HepG2 (cell line): ENCODE results near the gene RXFP3. TPM values are rescaled to one million over a fixed set of nuclear protein-coding genes. Genes with fewer than 3 reads are reported as not detected.
A peak's percentile ranks its signal among the peaks of the same experiment; 100 is the strongest.

Experiments used
- ATAC-seq: fragments of 200-7000 bp; cut with Tn5 transposase; 3 replicates; pipeline ENCODE4 v1.9.1; 2020; ENCODE audit warnings: mild to moderate bottlenecking, moderate library complexity
- BruUV-seq: library from RNA; stranded (reverse); fragments of 400-500 nt; replicated peaks from 2 replicates; lab custom pipeline; 2021; lab: Mats Ljungman, UMichigan
- CTCF ChIA-PET: fragments of 300-600 bp; formaldehyde crosslinking; extraction: SDS; loops from one replicate; lab custom pipeline; 2021; ENCODE audit warnings: low total read pairs, inconsistent platforms, low intra/inter-chr PET ratio; lab: Yijun Ruan, JAX
- POLR2A ChIA-PET: fragments of 350-600 bp; sonication (Branson Sonifier 250); formaldehyde crosslinking; loops from one replicate; lab custom pipeline; 2020; ENCODE audit warnings: antibody characterized with exemption, inconsistent platforms; lab: Yijun Ruan, JAX
- DNase-seq: peaks from one replicate; pipeline ENCODE4 v3.0.0-alpha.2; 2015; ENCODE audit warnings: low spot score
- FAIRE-seq: peaks from 3 replicates; lab custom pipeline; 2011; peaks lifted over from hg19 to GRCh38; lab: Jason Lieb, UNC
- H2AFZ ChIP-seq: one replicate; pipeline ENCODE4 v1.6.1; 2011; ENCODE audit warnings: low read length, inconsistent platforms
- H3K27ac ChIP-seq: fragments of 300-600 bp; 3 replicates; pipeline ENCODE4 v1.8.0; 2011; ENCODE audit warnings: mixed run types, mild to moderate bottlenecking, mixed read lengths, low read length, inconsistent platforms; ENCODE audit not compliant: insufficient read depth; ENCODE audit errors: extremely low read length
- H3K27me3 ChIP-seq, 2 experiments: fragments of 200-600 bp in 1 of 2; 2 replicates in 1 of 2; 3 replicates in 1 of 2; pipeline versions ENCODE4 v1.6.0 to v1.8.0; 2011; ENCODE audit warnings: low read length in 2 of 2, mild to moderate bottlenecking in 2 of 2, moderate library complexity in 2 of 2, inconsistent platforms in 1 of 2; ENCODE audit not compliant: insufficient read depth in 2 of 2, control insufficient read depth in 1 of 2
- H3K36me3 ChIP-seq, 2 experiments: fragments of 200-600 bp in 1 of 2; replicated peaks in 1 of 2; 2 replicates in 1 of 2; 3 replicates in 1 of 2; pipeline versions ENCODE4 v1.5.1 to v1.8.0; 2011; ENCODE audit warnings: low read length in 2 of 2, inconsistent platforms in 1 of 2; ENCODE audit not compliant: insufficient read depth in 2 of 2, control insufficient read depth in 1 of 2
- H3K4me1 ChIP-seq: 2 replicates; pipeline ENCODE4 v1.5.1; 2012; ENCODE audit warnings: low read length, inconsistent platforms; ENCODE audit not compliant: insufficient read depth
- H3K4me2 ChIP-seq: 2 replicates; pipeline ENCODE4 v1.6.0; 2011; ENCODE audit warnings: low read depth, low read length, inconsistent platforms
- H3K4me3 ChIP-seq, 3 experiments: fragments of 200-600 bp in 1 of 3; sonication (generic), shearing (Covaris generic) in 1 of 3; replicated peaks in 1 of 3; 2 replicates each; pipeline ENCODE4 v1.5.1; 2011 to 2016; ENCODE audit warnings: low read length in 3 of 3, inconsistent platforms in 2 of 3, low read depth in 2 of 3, mild to moderate bottlenecking in 2 of 3, control low read depth in 1 of 3, mixed read lengths in 1 of 3; ENCODE audit not compliant: insufficient read depth in 1 of 3
- H3K79me2 ChIP-seq: one replicate; pipeline ENCODE4 v1.6.1; 2011; ENCODE audit warnings: low read length, inconsistent platforms; ENCODE audit not compliant: insufficient read depth
- H3K9ac ChIP-seq: 2 replicates; pipeline ENCODE4 v1.6.0; 2011; ENCODE audit warnings: mild to moderate bottlenecking, low read depth, low read length, inconsistent platforms; ENCODE audit not compliant: insufficient read depth
- H3K9me3 ChIP-seq: 2 replicates; pipeline ENCODE4 v1.5.1; 2012; ENCODE audit warnings: mild to moderate bottlenecking, low read length
- H4K20me1 ChIP-seq: 2 replicates; pipeline ENCODE4 v1.6.0; 2011; ENCODE audit warnings: inconsistent platforms, mild to moderate bottlenecking, low read length, moderate library complexity; ENCODE audit not compliant: insufficient read depth
- ADNP ChIP-seq: sonication (generic); formaldehyde crosslinking; IDR thresholded peaks from 2 replicates; pipeline ENCODE4 v1.4.0; 2020; ENCODE audit warnings: missing genetic modification reagents
- CERS6 ChIP-seq: sonication (generic); formaldehyde crosslinking; IDR thresholded peaks from 2 replicates; pipeline ENCODE4 v1.5.0; 2020; ENCODE audit warnings: missing genetic modification reagents
- CHD2 ChIP-seq: IDR thresholded peaks from 2 replicates; pipeline ENCODE4 v1.6.1; 2011; ENCODE audit warnings: low read depth, low read length, improper control_type of control experiment
- KDM5A ChIP-seq: fragments of 200-600 bp; sonication (generic); IDR thresholded peaks from 2 replicates; pipeline ENCODE4 v1.7.0; 2018; ENCODE audit warnings: antibody characterized with exemption, mild to moderate bottlenecking, low read length, borderline replicate concordance
- MNT ChIP-seq: fragments of 450-650 bp; IDR thresholded peaks from 2 replicates; pipeline ENCODE4 v1.6.1; 2016
- TBX2 ChIP-seq: sonication (generic); formaldehyde crosslinking; IDR thresholded peaks from 2 replicates; pipeline ENCODE4 v1.5.0; 2020; ENCODE audit warnings: missing genetic modification reagents, mild to moderate bottlenecking, borderline replicate concordance
- ZNF343 ChIP-seq: sonication (generic); formaldehyde crosslinking; IDR thresholded peaks from 2 replicates; pipeline ENCODE4 v1.4.0; 2020; ENCODE audit warnings: mild to moderate bottlenecking, missing genetic modification reagents
- ZNF441 ChIP-seq: sonication (generic); formaldehyde crosslinking; IDR thresholded peaks from 2 replicates; pipeline ENCODE4 v1.7.0; 2021; ENCODE audit warnings: missing genetic modification reagents, borderline replicate concordance
- ZNF687 ChIP-seq: sonication (generic); formaldehyde crosslinking; IDR thresholded peaks from 2 replicates; pipeline ENCODE4 v1.5.1; 2020; ENCODE audit warnings: mild to moderate bottlenecking, missing genetic modification reagents, moderate library complexity
- WGBS: methylation state at CpG from one replicate; pipeline ENCODE4 v1.1.6; 2017; ENCODE audit warnings: low lambda C conversion rate; 5-methylcytosine and 5-hydroxymethylcytosine counted together
- in situ Hi-C: cut with HindIII; loops from 2 replicates; pipeline ENCODE4 v1.10.0; 2017; ENCODE audit warnings: low pct_unique_long_range_greater_than_20kb; ENCODE audit not compliant: extremely low pct_ligation_motif_present
- intact Hi-C: fragments of 100-400 bp; cut with micrococcal nuclease; formaldehyde crosslinking; loops from one replicate; pipeline ENCODE4 v1.10.0; 2022; ENCODE audit not compliant: unreplicated experiment
- polyA plus RNA-seq, 8 experiments: library from polyadenylated mRNA; depleted of rRNA in 3 of 8; stranded (reverse) in 7 of 8; unstranded in 1 of 8; fragments of >200 nt; fragmentation: Illumina TruSeq in 4 of 8; extraction: Trizol in 4 of 8; gene quantifications; 2 replicates each; pipeline versions ENCODE4 v1.2.1 to v1.2.3, GENCODE V29; 2011 to 2016; ENCODE audit warnings: low read depth in 4 of 8, missing spikeins in 1 of 8, mixed read lengths in 1 of 8; ENCODE audit not compliant: insufficient read depth in 1 of 8
- small RNA-seq, 3 experiments: library from RNA; depleted of rRNA; stranded (forward); fragments of <200 nt; gene quantifications; one replicate each; pipeline ENCODE3, GENCODE V24; 2012; ENCODE audit warnings: low read depth in 2 of 3, low replicate concordance in 1 of 3; ENCODE audit not compliant: insufficient read length in 3 of 3, insufficient read depth in 2 of 3
- total RNA-seq, 5 experiments: library from RNA; depleted of rRNA; stranded (reverse); fragments of >200 nt; fragmentation: Illumina TruSeq; extraction: Trizol; gene quantifications; 2 replicates each; pipeline ENCODE4 v1.2.3, GENCODE V29; 2016; ENCODE audit warnings: low read depth in 1 of 5

Gene RXFP3
- total and polyA plus RNA-seq, 2 of the 13 experiments (the other 11 are each of a cell fraction or from before 2014, with no cell fraction given): not detected

GRCh38 chr5:33985447-33985846 is 49.3 kb downstream of the RXFP3 start:
- CTCF ChIA-PET: no interaction called here
- intact Hi-C loops: no loop called here
- BruUV-seq: no TSS peak

More at GRCh38 chr5:33985447-33985846, 49.3 kb downstream of the RXFP3 start:
- no peak overlapping the region for H2AFZ ChIP-seq
- H3K4me2 ChIP-seq: no peak overlapping the region
- H3K4me1 ChIP-seq: no peaks in the 10 kb centered on the region
- 96% methylated on average over 6 of the region's 6 CpGs for WGBS
- in situ Hi-C loops: loop anchor here (25.0 kb wide), 1 partner anchor 477 kb away; no protein-coding TSS in a partner anchor
- no peak for ATAC-seq
- H3K27ac ChIP-seq: no peak overlapping the region
- POLR2A ChIA-PET: no interaction called here
- H3K79me2 ChIP-seq: no peaks in the 10 kb centered on the region
- FAIRE-seq: no peak
- no peak for TF ChIP-seq ZNF687
- TF ChIP-seq TBX2 (CRISPR knock-in tag): no peak
- no peak for TF ChIP-seq KDM5A
- TF ChIP-seq MNT: peak; percentile 98
- TF ChIP-seq ZNF441 (CRISPR knock-in tag): no peak
- no peak for TF ChIP-seq ZNF343 (CRISPR knock-in tag)
- TF ChIP-seq CERS6: no peak
- TF ChIP-seq ADNP (CRISPR knock-in tag): no peak
- TF ChIP-seq CHD2: 0 out of 2 replicates have a peak, but pooled peaks have one; percentile 7
- no peak overlapping the region for H3K9ac ChIP-seq
- H4K20me1 ChIP-seq: no peaks in the 10 kb centered on the region
- H3K4me3 ChIP-seq: no peak overlapping the region
- H3K9me3 ChIP-seq: no peaks in the 10 kb centered on the region
- H3K27me3 ChIP-seq: no peaks in the 10 kb centered on the region
- DNase-seq: no peak
- H3K36me3 ChIP-seq: peaks cover 4 to 26% of the 10 kb centered on the region in 2 experiments

Small RNA genes lying within 50 kb of the gene (small RNA-seq; reads per million reads assigned to genes)
- 0 reads per million in 3 experiments for gene RNU6-923P

Other genes starting within 250 kb of the RXFP3 start
- not detected in 2 replicates for gene ADAMTS12, start 44.4 kb upstream of the RXFP3 start, total RNA-seq (2016; rRNA removed; fragmentation: Illumina TruSeq; extraction: Trizol)
- under 0.01 and 0.03 TPM in 2 replicates for gene ADAMTS12, start 44.4 kb upstream of the RXFP3 start, polyA plus RNA-seq (2011; rRNA removed)
- gene SLC45A2, start 48.3 kb downstream of the RXFP3 start, total RNA-seq (2016; rRNA removed; fragmentation: Illumina TruSeq; extraction: Trizol): 0.22 TPM in 1 of 2 replicates, not detected in the other
- 0.13 and 0.24 TPM in 2 replicates for gene SLC45A2, start 48.3 kb downstream of the RXFP3 start, polyA plus RNA-seq (2011; rRNA removed)
- 19.7 and 27.7 TPM in 2 replicates for gene AMACR, start 71.7 kb downstream of the RXFP3 start, total RNA-seq (2016; rRNA removed; fragmentation: Illumina TruSeq; extraction: Trizol)
- 8.9 and 12.8 TPM in 2 replicates for gene AMACR, start 71.7 kb downstream of the RXFP3 start, polyA plus RNA-seq (2011; rRNA removed)
- gene C1QTNF3, start 106.8 kb downstream of the RXFP3 start, total RNA-seq (2016; rRNA removed; fragmentation: Illumina TruSeq; extraction: Trizol): 1.8 and 3.3 TPM in 2 replicates
- gene C1QTNF3, start 106.8 kb downstream of the RXFP3 start, polyA plus RNA-seq (2011; rRNA removed): 9.1 and 10.8 TPM in 2 replicates